Anterior cingulate cortex (tissue), 58 donors: ENCODE measurements around the gene RRP8.

Experiments used
- DNase-seq, 58 donors: peaks; one replicate each; lab custom pipeline; 2025; lab: John Stamatoyannopoulos, UW

Gene RRP8

DNA sequence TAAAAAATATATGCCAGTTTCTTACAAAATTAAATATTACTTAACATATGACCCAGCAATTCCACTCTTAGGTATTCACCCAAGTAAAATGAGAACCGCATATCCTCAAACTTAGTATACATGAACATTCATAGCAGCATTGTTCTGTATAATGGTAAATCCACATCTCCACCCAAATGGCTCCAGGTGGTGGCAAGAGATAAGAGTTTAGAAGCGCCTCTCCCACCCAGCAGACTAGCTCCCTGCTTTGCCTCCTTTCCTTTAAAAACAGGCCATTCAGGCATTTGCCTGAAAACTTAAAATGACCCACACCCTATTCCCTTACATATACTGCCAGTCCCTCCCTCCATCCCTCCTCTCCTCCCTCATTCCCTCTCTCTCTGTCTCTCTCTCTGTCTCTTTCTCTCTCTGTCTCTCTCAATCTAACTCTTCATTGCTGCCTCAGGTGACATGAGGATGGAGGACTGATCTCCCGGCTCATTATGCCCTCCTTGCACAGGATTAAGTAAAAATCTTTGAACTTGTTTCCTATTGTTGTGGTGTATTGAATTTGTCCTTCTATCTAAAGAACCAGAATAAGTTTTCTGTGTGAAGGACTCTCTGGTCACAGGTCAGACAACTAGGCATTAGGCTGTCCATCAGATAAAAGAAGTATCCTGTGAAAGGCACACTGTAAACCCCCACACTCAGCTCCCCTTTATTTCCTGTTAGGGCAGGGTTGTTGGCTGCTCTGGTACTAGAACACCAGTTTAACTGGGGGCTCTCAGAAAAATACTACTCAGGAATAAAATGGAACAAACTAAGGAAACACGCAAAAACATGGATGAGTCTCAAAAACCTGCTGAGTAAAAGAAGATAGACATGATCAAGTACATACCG, 48.3 kb downstream of the RRP8 start:
- DNase-seq: no peak

DNA sequence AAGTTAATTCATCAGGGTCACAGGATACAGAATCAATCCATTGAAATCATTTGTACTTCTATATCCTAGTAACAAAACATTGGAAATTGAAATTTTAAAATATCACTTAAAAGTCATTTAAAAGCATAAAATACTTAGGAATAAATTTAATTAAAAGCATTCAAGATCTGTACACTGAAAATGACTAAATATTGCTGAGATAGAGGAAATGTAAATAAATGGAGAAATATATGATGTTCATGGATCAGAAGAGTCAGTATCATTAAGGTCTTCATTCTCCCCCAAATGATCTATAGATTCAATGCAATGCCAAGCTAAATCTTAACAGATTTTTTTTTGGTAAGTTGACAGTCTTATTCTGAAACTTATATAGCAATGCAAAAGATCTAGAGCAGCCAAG, 49.8 kb downstream of the RRP8 start:
- no peak for DNase-seq

DNA sequence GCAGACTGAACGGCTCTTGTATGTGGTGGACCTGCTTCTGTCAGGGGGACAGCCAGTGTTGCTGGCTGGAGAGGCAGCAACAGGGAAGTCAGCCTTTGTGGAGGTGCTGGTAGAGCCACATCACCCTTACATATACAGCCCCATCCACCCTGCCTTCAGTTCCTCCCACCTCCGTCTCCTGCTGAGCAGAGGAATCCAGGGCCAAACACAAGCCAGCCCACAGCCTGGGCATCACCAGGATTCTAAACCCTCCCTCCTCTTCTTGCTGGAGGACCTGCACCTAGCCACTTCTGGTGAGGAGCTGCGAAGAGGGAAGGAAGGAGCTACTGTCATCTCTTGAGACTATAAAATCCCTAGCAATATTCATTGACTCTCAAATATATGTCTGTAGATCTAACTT, 54.8 kb downstream of the RRP8 start:
- DNase-seq: no peak

DNA sequence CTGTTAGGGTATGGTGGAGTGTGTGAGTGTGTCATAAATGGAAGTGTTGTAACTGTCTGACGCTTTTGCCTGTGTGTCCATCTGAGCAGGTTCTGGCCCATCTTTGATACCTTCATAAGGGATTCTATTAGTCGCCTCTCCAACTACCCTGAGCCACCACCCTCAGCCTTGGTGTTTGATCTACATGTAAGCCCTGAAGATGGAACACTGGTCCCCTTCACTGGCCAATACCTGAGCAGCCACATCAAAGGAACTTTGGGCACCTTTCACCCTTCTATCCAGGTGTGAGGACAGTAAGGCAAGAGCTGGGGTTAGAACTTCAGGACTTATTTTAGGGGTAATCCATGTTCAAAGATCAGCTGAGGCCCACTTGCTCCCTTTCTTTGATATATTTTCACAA, 55.3 kb downstream of the RRP8 start:
- DNase-seq: no peak

DNA sequence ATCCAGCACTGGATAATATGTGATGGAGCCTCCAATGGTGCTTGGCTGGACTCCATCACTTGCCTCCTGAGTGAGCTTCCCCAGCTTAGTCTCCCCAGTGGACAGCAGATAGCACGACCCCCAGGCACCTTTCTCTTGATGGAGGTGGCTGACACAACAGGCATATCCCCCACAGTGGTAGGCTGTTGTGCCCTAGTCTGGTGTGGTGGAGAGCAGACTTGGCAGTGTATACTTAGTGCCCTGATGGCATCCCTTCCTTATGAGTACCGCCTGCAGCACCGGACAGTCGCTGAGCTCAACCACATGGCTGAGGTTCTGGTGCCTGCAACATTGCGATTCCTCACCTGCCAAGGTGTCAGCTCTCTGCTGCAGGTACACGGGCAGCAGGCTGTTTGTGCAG, 56.2 kb downstream of the RRP8 start:
- DNase-seq: no peak

DNA sequence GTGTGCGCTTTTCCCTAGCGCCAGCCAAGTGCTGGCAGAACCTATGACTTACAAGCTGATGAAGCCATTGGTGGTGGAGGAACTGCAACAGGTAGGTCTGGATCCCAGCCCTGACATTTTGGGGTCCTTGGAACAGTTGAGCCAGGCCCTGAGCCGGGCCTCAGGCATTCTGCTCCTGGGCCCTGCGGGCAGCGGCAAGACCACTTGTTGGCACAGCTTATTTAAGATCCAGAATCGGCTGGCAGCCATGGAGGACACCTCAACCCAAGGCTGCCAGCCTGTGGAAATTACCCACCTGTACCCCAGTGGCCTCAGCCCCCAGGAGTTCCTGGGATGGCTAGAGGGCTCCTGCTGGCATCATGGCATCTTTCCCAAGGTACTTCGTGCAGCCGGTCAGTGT, 56.7 kb downstream of the RRP8 start:
- DNase-seq: no peak

GRCh38 chr11:6545917-6546605, 57.4 kb downstream of the RRP8 start:
- peak in 24 of 58 donors; percentile 11 to 66 (median 31) for DNase-seq
